ENCODE results near the gene MRRF. TPM values are rescaled to one million over a fixed set of nuclear protein-coding genes. Genes with fewer than 3 reads are reported as not detected.
A peak's percentile ranks its signal among the peaks of the same experiment; 100 is the strongest.

The MRRF gene
- total RNA-seq, 1 donor from 2014 or later = 44.4 TPM

GRCh38 chr9:122276096-122276495, 11.4 kb downstream of the MRRF start:
- H3K9me3 ChIP-seq (ENCODE audit: low read depth) = peaks cover 3% of the 10 kb centered on the region
- Mint-ChIP-seq H3K27me3 (ENCODE audit: insufficient read depth, low read depth) (no peaks in the 10 kb centered on the region), H3K4me3 (no peak overlapping the region), H3K27ac (no peak overlapping the region), H3K9me3 (peaks cover 26% of the 10 kb centered on the region), H3K36me3 (peaks cover 44% of the 10 kb centered on the region), H3K4me1 (no peaks in the 10 kb centered on the region)
- no peaks in the 10 kb centered on the region for H4K20me1 ChIP-seq (ENCODE audit: low read depth)
- no peak for DNase-seq (ENCODE audit: low spot score)
- no peak overlapping the region for H3K4me2 ChIP-seq
- H3K79me2 ChIP-seq (ENCODE audit: low read depth) = peaks cover 37% of the 10 kb centered on the region
- H3K27ac ChIP-seq = no peak overlapping the region
- TF ChIP-seq EZH2 (IDR thresholded peaks at IDR 0.05) (no peak), CTCF (IDR thresholded peaks at IDR 0.05) (no peak), EZH2phosphoT487 (IDR thresholded peaks at IDR 0.05) (no peak)
- no peak overlapping the region for H2AFZ ChIP-seq (replicated peaks)
- no peak overlapping the region for H3K9ac ChIP-seq
- no peaks in the 10 kb centered on the region for H3K36me3 ChIP-seq
- no peak overlapping the region for H3K4me3 ChIP-seq
- no peaks in the 10 kb centered on the region for H3K27me3 ChIP-seq
- H3K4me1 ChIP-seq = no peaks in the 10 kb centered on the region
- no peaks in the 10 kb centered on the region for H3F3A ChIP-seq (ENCODE audit: low read depth)

- Histone ChIP-seq H4K20me1 (ENCODE audit: low read depth) (no peaks in the 10 kb centered on the region), H3K9me3 (ENCODE audit: low read depth) (peaks cover 3% of the 10 kb centered on the region), H3K27me3 (no peaks in the 10 kb centered on the region), H2AFZ (replicated peaks) (no peak overlapping the region), H3K36me3 (no peaks in the 10 kb centered on the region), H3F3A (ENCODE audit: low read depth) (no peaks in the 10 kb centered on the region), H3K9ac (no peak overlapping the region), H3K4me2 (no peak overlapping the region), H3K4me1 (no peaks in the 10 kb centered on the region), H3K27ac (no peak overlapping the region), H3K79me2 (ENCODE audit: low read depth) (peaks cover 37% of the 10 kb centered on the region), H3K4me3 (no peak overlapping the region)
- H3K9me3 Mint-ChIP-seq = peaks cover 26% of the 10 kb centered on the region
- no peak overlapping the region for H3K4me3 Mint-ChIP-seq
- no peak overlapping the region for H3K27ac Mint-ChIP-seq
- peaks cover 3% of the 10 kb centered on the region for H3K4me1 Mint-ChIP-seq
- H3K27me3 Mint-ChIP-seq (ENCODE audit: insufficient read depth, low read depth) = no peaks in the 10 kb centered on the region
- TF ChIP-seq CTCF (IDR thresholded peaks at IDR 0.05) = no peak
- DNase-seq (ENCODE audit: low spot score) = no peak
- peaks cover 44% of the 10 kb centered on the region for H3K36me3 Mint-ChIP-seq
These were observed 12.7 kb downstream of the MRRF start for GRCh38 chr9:122277285-122277897.

- Mint-ChIP-seq H3K4me1 (peaks cover 3% of the 10 kb centered on the region), H3K4me3 (no peak overlapping the region), H3K27ac (no peak overlapping the region), H3K9me3 (peaks cover 11% of the 10 kb centered on the region), H3K27me3 (ENCODE audit: insufficient read depth, low read depth) (no peaks in the 10 kb centered on the region), H3K36me3 (peaks cover 22% of the 10 kb centered on the region)
- Histone ChIP-seq H3K9ac (peak overlapping the region; percentile 27), H4K20me1 (ENCODE audit: low read depth) (peaks cover 3% of the 10 kb centered on the region), H3K9me3 (ENCODE audit: low read depth) (no peaks in the 10 kb centered on the region), H3K36me3 (no peaks in the 10 kb centered on the region), H3K27ac (no peak overlapping the region), H3K79me2 (ENCODE audit: low read depth) (peaks cover 15% of the 10 kb centered on the region), H3K4me3 (no peak overlapping the region), H3K4me1 (no peaks in the 10 kb centered on the region), H3K4me2 (no peak overlapping the region), H3K27me3 (no peaks in the 10 kb centered on the region), H3F3A (ENCODE audit: low read depth) (no peaks in the 10 kb centered on the region), H2AFZ (replicated peaks) (no peak overlapping the region)
- DNase-seq (ENCODE audit: low spot score) = no peak
- TF ChIP-seq CTCF (IDR thresholded peaks at IDR 0.05) (no peak), EZH2phosphoT487 (IDR thresholded peaks at IDR 0.05) (no peak), EZH2 (IDR thresholded peaks at IDR 0.05) (no peak)
These were observed 16.7 kb downstream of the MRRF start for GRCh38 chr9:122281368-122281767.
